ENCODE results near the gene B3GAT1. TPM values are rescaled to one million over a fixed set of nuclear protein-coding genes. Genes with fewer than 3 reads are reported as not detected.

Gene B3GAT1, protein sequence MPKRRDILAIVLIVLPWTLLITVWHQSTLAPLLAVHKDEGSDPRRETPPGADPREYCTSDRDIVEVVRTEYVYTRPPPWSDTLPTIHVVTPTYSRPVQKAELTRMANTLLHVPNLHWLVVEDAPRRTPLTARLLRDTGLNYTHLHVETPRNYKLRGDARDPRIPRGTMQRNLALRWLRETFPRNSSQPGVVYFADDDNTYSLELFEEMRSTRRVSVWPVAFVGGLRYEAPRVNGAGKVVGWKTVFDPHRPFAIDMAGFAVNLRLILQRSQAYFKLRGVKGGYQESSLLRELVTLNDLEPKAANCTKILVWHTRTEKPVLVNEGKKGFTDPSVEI
- 9.3 TPM for polyA plus RNA-seq (2013, experiment 1 of 2)
- polyA plus RNA-seq (2013, experiment 2 of 2), result 9.6 TPM

DNA sequence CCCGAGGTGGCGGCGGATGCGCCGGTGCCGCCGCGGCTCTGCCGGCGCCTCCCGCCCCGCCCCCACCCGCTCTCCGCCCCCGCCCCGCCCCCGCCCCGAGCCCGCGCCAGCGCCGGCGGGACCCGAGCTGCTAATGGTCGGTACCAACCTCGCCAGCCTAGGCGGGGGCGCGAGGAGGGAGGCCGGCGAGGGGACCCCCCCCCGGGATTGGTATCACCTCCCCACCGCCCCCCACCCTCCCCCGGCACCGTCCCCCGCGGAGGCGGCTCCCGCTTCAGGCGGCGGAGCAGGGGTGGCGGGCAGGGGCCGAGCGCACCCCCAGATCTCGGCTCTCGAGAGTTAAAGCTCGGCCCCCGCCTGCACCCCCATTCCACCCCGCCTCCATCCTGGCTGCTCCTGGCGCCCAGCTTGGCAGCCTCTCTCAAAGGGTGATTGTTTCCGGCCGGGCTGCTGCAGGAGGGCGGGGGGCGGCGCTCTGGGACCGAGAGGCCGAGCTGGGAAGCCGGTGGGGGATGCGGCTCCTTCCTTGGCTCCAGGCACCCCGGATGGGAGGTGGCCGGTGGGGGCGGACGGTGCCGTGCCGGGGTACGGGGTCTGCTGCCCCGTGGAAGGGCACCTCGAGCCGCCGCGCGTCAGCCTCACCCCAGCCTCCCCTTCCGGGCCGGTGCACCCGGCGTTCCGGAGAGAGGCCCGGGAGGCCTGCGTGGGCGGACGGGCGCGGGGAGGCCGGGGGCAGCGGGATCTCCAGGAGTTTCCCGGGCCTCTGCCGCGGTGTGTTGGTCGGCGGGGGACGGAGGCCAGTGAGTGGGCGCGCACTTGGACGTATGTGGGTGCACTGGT lies at the start of gene B3GAT1:
Gene B3GAT1 (minus strand): TSS at position 40 of the 840 bp plus-strand sequence. CDS start 24,583 bp downstream, outside the sequence.
- Histone ChIP-seq H4K8ac (ENCODE audit: low read depth, low read length) (no peak within 1 kb of the TSS), H3K79me2 (ENCODE audit: control insufficient read depth, insufficient read depth, low read length) (peaks cover 1% of the 10 kb centered on the region), H3K27ac (ENCODE audit: low read depth, low read length) (no peak within 1 kb of the TSS), H3K36me3 (ENCODE audit: control insufficient read depth, insufficient read depth, low read length) (no peaks in the 10 kb centered on the region), H3K9ac (ENCODE audit: low read length) (peak within 1 kb of the TSS; percentile 77), H2BK15ac (replicated peaks; ENCODE audit: low read depth) (no peak within 1 kb of the TSS), H3K56ac (ENCODE audit: low read length) (peak within 1 kb of the TSS; percentile 86), H3K79me1 (ENCODE audit: low read length) (peaks cover 3% of the 10 kb centered on the region), H2BK5ac (ENCODE audit: low read length) (no peak within 1 kb of the TSS), H3K4me3 (ENCODE audit: low read length) (peak within 1 kb of the TSS; percentile 54), H3K27me3 (ENCODE audit: insufficient read depth, low read length, poor library complexity) (peaks cover 2% of the 10 kb centered on the region), H2BK120ac (ENCODE audit: low read depth, low read length) (no peak within 1 kb of the TSS), H3K4ac (ENCODE audit: low read depth, low read length) (no peak within 1 kb of the TSS), H3K4me1 (ENCODE audit: control insufficient read depth, low read depth, low read length) (peaks cover 8% of the 10 kb centered on the region), H3K18ac (ENCODE audit: low read length) (peak within 1 kb of the TSS; percentile 88), H3K23ac (ENCODE audit: low read length) (peak within 1 kb of the TSS; percentile 45), H2AK5ac (ENCODE audit: low read length) (no peak within 1 kb of the TSS), H4K5ac (ENCODE audit: low read length) (no peak within 1 kb of the TSS), H3K4me2 (ENCODE audit: low read length) (peak within 1 kb of the TSS; percentile 68)
- no CpG with 5 or more reads among the region's 94 CpGs for WGBS (ENCODE audit: extremely low coverage, insufficient coverage, low lambda C conversion rate)
- DNase-seq, result peak; percentile 39

DNA sequence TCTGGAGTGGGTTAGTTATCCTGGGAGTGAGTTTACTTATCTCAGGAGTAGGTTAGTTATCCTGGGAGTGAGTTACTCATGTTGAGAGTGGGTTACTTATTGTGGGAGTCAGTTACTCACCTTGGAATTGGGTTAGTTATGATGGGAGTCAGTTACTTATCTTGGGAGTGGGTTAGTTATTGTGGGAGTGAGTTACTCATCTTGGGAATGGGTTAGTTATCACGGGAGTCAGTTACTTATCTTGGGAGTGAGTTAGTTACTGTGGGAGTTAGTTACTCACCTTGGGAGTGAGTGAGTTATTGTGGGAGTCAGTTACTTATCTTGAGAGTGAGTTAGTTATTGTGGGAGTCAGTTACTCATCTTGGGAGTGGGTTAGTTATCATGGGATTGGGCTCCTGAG lies 49.6 kb upstream of the B3GAT1 start:
- Histone ChIP-seq H3K4ac (ENCODE audit: low read depth, low read length) (no peak overlapping the region), H2BK15ac (replicated peaks; ENCODE audit: low read depth) (no peak overlapping the region), H3K56ac (ENCODE audit: low read length) (no peak overlapping the region), H4K8ac (ENCODE audit: low read depth, low read length) (no peak overlapping the region), H3K27me3 (ENCODE audit: insufficient read depth, low read length, poor library complexity) (no peaks in the 10 kb centered on the region), H3K23ac (ENCODE audit: low read length) (no peak overlapping the region), H3K79me2 (ENCODE audit: control insufficient read depth, insufficient read depth, low read length) (no peaks in the 10 kb centered on the region), H3K79me1 (ENCODE audit: low read length) (no peaks in the 10 kb centered on the region), H3K4me3 (ENCODE audit: low read length) (no peak overlapping the region), H3K4me2 (ENCODE audit: low read length) (no peak overlapping the region), H2BK5ac (ENCODE audit: low read length) (no peak overlapping the region), H4K5ac (ENCODE audit: low read length) (no peak overlapping the region), H3K4me1 (ENCODE audit: control insufficient read depth, low read depth, low read length) (no peaks in the 10 kb centered on the region), H3K27ac (ENCODE audit: low read depth, low read length) (no peak overlapping the region), H3K18ac (ENCODE audit: low read length) (no peak overlapping the region), H2BK120ac (ENCODE audit: low read depth, low read length) (no peak overlapping the region), H3K9ac (ENCODE audit: low read length) (no peak overlapping the region), H2AK5ac (ENCODE audit: low read length) (no peak overlapping the region), H3K36me3 (ENCODE audit: control insufficient read depth, insufficient read depth, low read length) (no peaks in the 10 kb centered on the region)
- WGBS (ENCODE audit: extremely low coverage, insufficient coverage, low lambda C conversion rate), result no CpG with 5 or more reads among the region's 1 CpG
- DNase-seq, result no peak

DNA sequence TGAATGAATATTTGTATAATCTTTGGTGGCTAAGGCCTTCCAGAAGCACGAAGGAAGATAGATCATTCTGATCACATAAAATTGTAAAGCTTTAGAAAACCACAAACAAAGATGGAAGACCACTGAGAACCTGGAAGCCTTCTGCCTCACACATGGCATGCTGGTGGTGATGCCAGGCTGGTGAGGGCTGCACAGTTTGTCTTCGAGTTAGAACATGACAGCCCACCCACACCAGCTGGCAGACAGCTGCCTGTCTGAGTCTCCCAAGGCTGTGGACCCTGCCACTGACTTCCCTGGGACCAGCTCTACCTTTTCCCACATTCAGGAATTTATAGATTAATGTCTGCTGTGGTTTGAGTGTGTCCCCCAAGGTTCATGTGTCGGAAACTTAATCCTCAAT lies 48.8 kb upstream of the B3GAT1 start:
- WGBS (ENCODE audit: extremely low coverage, insufficient coverage, low lambda C conversion rate), result no CpG with 5 or more reads among the region's 3 CpGs
- no peak overlapping the region for H3K23ac ChIP-seq (ENCODE audit: low read length)
- no peak overlapping the region for H3K4ac ChIP-seq (ENCODE audit: low read depth, low read length)

DNA sequence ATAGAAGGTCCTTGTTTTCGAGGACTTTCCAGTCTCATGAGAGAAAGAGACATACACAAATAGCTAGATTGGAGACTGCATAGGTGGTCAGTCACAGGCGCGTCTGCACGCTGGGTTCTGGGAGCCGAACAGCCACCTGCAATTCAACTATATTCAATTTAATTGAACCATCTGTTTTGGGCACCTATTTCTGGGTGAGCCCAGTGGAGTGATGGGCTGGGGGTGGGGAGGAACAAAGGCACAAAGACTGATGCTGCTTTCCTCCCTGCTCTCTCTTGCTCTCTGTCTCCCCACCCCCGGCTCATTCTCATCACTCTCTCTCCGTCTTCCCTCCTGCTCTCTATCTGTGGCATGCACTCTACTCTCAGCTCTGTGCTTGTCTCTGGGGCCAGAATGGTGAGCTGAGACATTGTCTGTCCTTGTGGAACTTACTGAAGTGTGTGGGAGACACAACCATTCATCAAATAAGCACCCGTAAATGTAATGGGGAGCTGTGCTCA lies 48.1 kb upstream of the B3GAT1 start:
- Histone ChIP-seq H4K8ac (ENCODE audit: low read depth, low read length) (no peak overlapping the region), H2AK5ac (ENCODE audit: low read length) (no peak overlapping the region), H3K18ac (ENCODE audit: low read length) (no peak overlapping the region), H3K4me2 (ENCODE audit: low read length) (no peak overlapping the region), H2BK120ac (ENCODE audit: low read depth, low read length) (no peak overlapping the region), H3K27me3 (ENCODE audit: insufficient read depth, low read length, poor library complexity) (no peaks in the 10 kb centered on the region), H3K23ac (ENCODE audit: low read length) (no peak overlapping the region), H2BK15ac (replicated peaks; ENCODE audit: low read depth) (no peak overlapping the region), H3K36me3 (ENCODE audit: control insufficient read depth, insufficient read depth, low read length) (no peaks in the 10 kb centered on the region), H3K4me1 (ENCODE audit: control insufficient read depth, low read depth, low read length) (no peaks in the 10 kb centered on the region), H3K27ac (ENCODE audit: low read depth, low read length) (no peak overlapping the region), H3K79me1 (ENCODE audit: low read length) (no peaks in the 10 kb centered on the region), H4K5ac (ENCODE audit: low read length) (no peak overlapping the region), H3K4ac (ENCODE audit: low read depth, low read length) (no peak overlapping the region), H3K56ac (ENCODE audit: low read length) (no peak overlapping the region), H2BK5ac (ENCODE audit: low read length) (no peak overlapping the region), H3K9ac (ENCODE audit: low read length) (no peak overlapping the region), H3K79me2 (ENCODE audit: control insufficient read depth, insufficient read depth, low read length) (no peaks in the 10 kb centered on the region), H3K4me3 (ENCODE audit: low read length) (no peak overlapping the region)
- no peak for DNase-seq
- WGBS (ENCODE audit: extremely low coverage, insufficient coverage, low lambda C conversion rate), result no CpG with 5 or more reads among the region's 8 CpGs

More for the DNA sequence above, 48.8 kb upstream of the B3GAT1 start:
- H3K4me3 ChIP-seq (ENCODE audit: low read length), result no peak overlapping the region
- no peak overlapping the region for H4K5ac ChIP-seq (ENCODE audit: low read length)
- H3K4me1 ChIP-seq (ENCODE audit: control insufficient read depth, low read depth, low read length), result no peaks in the 10 kb centered on the region
- no peaks in the 10 kb centered on the region for H3K36me3 ChIP-seq (ENCODE audit: control insufficient read depth, insufficient read depth, low read length)
- H2AK5ac ChIP-seq (ENCODE audit: low read length), result no peak overlapping the region
- no peaks in the 10 kb centered on the region for H3K79me1 ChIP-seq (ENCODE audit: low read length)
- no peak overlapping the region for H2BK5ac ChIP-seq (ENCODE audit: low read length)
- no peak overlapping the region for H2BK120ac ChIP-seq (ENCODE audit: low read depth, low read length)
- no peak overlapping the region for H3K4me2 ChIP-seq (ENCODE audit: low read length)
- H2BK15ac ChIP-seq (replicated peaks; ENCODE audit: low read depth), result no peak overlapping the region
- H3K27ac ChIP-seq (ENCODE audit: low read depth, low read length), result no peak overlapping the region
- no peak overlapping the region for H3K9ac ChIP-seq (ENCODE audit: low read length)
- H3K79me2 ChIP-seq (ENCODE audit: control insufficient read depth, insufficient read depth, low read length), result no peaks in the 10 kb centered on the region
- H3K56ac ChIP-seq (ENCODE audit: low read length), result no peak overlapping the region
- no peak for DNase-seq
- H4K8ac ChIP-seq (ENCODE audit: low read depth, low read length), result no peak overlapping the region
- no peak overlapping the region for H3K18ac ChIP-seq (ENCODE audit: low read length)
- H3K27me3 ChIP-seq (ENCODE audit: insufficient read depth, low read length, poor library complexity), result no peaks in the 10 kb centered on the region

DNA sequence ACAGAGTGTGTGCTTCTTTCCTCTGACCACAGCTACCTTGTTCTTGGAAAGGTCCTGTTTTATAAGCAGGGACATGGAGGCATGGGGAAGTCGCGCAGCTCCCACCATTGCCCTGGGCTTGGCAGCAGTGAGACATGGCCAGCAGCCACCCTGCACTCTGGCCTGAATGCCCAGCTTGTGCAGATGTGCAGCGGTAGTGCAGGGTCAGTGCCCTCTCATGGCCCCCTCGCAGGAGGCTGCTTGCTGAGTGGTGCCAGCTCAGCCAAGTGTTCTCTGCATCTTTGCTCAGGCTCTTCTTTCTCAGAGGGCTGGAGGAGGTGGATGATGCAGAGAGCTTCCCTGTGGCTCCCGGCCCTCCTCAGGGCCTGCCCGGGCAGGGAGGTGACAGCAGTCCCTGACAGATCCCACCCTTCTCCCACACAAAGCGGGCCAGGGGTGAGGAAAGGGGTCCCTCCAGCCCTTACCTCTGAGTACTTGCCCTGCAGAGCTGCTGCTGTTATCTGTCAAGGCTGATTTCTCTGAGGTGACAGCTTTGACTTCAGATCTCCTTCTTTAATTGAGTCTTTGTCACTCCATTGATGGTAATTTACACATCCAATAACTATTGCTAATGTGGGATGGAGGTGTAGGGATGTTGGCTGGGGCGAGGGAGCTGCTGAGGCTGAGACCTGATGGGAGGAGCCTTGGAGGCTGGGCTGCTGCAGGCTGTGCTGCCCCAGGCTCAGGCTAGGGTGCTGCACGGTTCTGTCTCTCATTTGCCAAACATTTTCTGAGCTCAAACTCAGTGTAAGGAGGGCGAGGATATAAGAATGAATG lies 47.4 kb upstream of the B3GAT1 start:
- no peak overlapping the region for H2BK120ac ChIP-seq (ENCODE audit: low read depth, low read length)
- no peak overlapping the region for H4K8ac ChIP-seq (ENCODE audit: low read depth, low read length)
- H3K79me1 ChIP-seq (ENCODE audit: low read length), result no peaks in the 10 kb centered on the region
- H3K4me3 ChIP-seq (ENCODE audit: low read length), result no peak overlapping the region
- no peak overlapping the region for H3K56ac ChIP-seq (ENCODE audit: low read length)
- no peak overlapping the region for H3K23ac ChIP-seq (ENCODE audit: low read length)
- no peak overlapping the region for H3K27ac ChIP-seq (ENCODE audit: low read depth, low read length)
- H3K9ac ChIP-seq (ENCODE audit: low read length), result no peak overlapping the region
- H3K4ac ChIP-seq (ENCODE audit: low read depth, low read length), result no peak overlapping the region
- no peak overlapping the region for H3K4me2 ChIP-seq (ENCODE audit: low read length)
- WGBS (ENCODE audit: extremely low coverage, insufficient coverage, low lambda C conversion rate), result no CpG with 5 or more reads among the region's 10 CpGs
- H2BK5ac ChIP-seq (ENCODE audit: low read length), result no peak overlapping the region
- H2AK5ac ChIP-seq (ENCODE audit: low read length), result no peak overlapping the region
- H2BK15ac ChIP-seq (replicated peaks; ENCODE audit: low read depth), result no peak overlapping the region
- H3K18ac ChIP-seq (ENCODE audit: low read length), result no peak overlapping the region
- no peak for DNase-seq
- no peaks in the 10 kb centered on the region for H3K36me3 ChIP-seq (ENCODE audit: control insufficient read depth, insufficient read depth, low read length)
- no peaks in the 10 kb centered on the region for H3K79me2 ChIP-seq (ENCODE audit: control insufficient read depth, insufficient read depth, low read length)
- no peak overlapping the region for H4K5ac ChIP-seq (ENCODE audit: low read length)
- H3K4me1 ChIP-seq (ENCODE audit: control insufficient read depth, low read depth, low read length), result no peaks in the 10 kb centered on the region
- H3K27me3 ChIP-seq (ENCODE audit: insufficient read depth, low read length, poor library complexity), result no peaks in the 10 kb centered on the region
